ENCODE measurements around the gene CASKIN2.

Gene CASKIN2

GRCh38 chr17:75509528-75510258 lies 5.6 kb downstream of the CASKIN2 start:
- Histone ChIP-seq H3K4me3 (no peak overlapping the region), H3K36me3 (replicated peaks) (peaks cover 15% of the 10 kb centered on the region), H3K4me1 (peaks cover 10% of the 10 kb centered on the region; the same call in 1 of the 2 replicates), H3K27me3 (ENCODE audit: low read depth) (no peaks in the 10 kb centered on the region), H3K9me3 (no peaks in the 10 kb centered on the region)
- DNase-seq (ENCODE audit: low spot score in 2 of 2), result no peak
- in situ Hi-C loops (cut with MboI; ENCODE audit: low sequenced_read_pairs), result no loop called here

DNA sequence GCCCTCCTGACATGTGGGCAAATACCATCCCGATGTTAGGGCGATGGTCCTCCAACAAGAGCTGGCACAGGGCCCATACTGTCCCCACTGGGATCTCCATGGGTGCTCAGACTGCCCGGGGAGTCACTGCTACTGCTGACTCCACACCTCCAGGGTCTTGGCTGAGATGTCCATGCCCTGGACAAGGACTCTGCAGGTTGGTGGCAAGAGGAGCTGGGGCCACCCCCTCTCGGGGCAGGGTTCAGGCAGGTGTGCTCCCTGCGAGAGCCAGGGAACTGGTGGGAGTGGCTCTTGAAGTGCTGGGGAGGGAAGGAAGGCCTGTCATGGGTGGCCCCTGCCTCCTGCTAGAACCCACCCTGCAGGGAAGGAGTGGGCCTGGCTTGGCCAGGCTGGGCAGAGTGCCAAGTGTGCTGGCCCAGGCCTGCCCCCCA lies 6.4 kb downstream of the CASKIN2 start:
- Histone ChIP-seq H3K36me3 (replicated peaks) (peaks cover 15% of the 10 kb centered on the region), H3K9me3 (no peaks in the 10 kb centered on the region), H3K4me1 (0 out of 2 replicates have a peak, but pooled peaks cover 10% of the 10 kb centered on the region), H3K4me3 (no peak overlapping the region), H3K27me3 (ENCODE audit: low read depth) (no peaks in the 10 kb centered on the region)
- no peak for DNase-seq (ENCODE audit: low spot score in 2 of 2)
- in situ Hi-C loops (cut with MboI; ENCODE audit: low sequenced_read_pairs), result no loop called here

GRCh38 chr17:75507733-75508719 lies 7.3 kb downstream of the CASKIN2 start:
- peaks cover 13% of the 10 kb centered on the region for H3K36me3 ChIP-seq (replicated peaks)
- H3K4me1 ChIP-seq, result 0 out of 2 replicates have a peak, but pooled peaks cover under 1% of the 10 kb centered on the region
- in situ Hi-C loops (cut with MboI; ENCODE audit: low sequenced_read_pairs), result no loop called here
- no peak overlapping the region for H3K4me3 ChIP-seq
- no peak for DNase-seq (ENCODE audit: low spot score in 2 of 2)
- no peaks in the 10 kb centered on the region for H3K9me3 ChIP-seq
- no peaks in the 10 kb centered on the region for H3K27me3 ChIP-seq (ENCODE audit: low read depth)

GRCh38 chr17:75506888-75507287 lies 8.4 kb downstream of the CASKIN2 start:
- peaks cover 13% of the 10 kb centered on the region for H3K36me3 ChIP-seq (replicated peaks)
- H3K4me1 ChIP-seq, result no peaks in the 10 kb centered on the region
- DNase-seq (ENCODE audit: low spot score in 2 of 2), result no peak
- no peak overlapping the region for H3K4me3 ChIP-seq
- H3K9me3 ChIP-seq, result no peaks in the 10 kb centered on the region
- H3K27me3 ChIP-seq (ENCODE audit: low read depth), result no peaks in the 10 kb centered on the region
- in situ Hi-C loops (cut with MboI; ENCODE audit: low sequenced_read_pairs), result no loop called here

DNA sequence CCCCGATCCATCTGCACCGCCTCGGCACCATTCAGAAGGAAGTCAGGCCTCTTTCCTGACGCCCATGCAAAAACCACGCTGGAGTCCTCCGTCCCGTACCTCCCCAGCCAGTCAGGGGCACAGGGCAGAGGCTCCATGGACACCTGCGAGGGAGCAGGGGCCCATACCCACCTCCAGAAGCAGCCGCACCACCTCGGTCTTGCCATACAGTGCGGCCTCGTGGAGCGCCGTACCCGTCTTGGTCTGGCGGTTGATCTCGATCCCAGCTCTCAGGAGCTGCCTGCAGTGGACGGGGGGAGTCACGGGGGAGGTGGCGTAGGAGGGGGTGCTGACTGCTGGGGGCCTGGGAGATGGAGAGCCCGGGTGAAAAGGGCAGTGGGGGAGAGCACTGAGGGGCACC lies 9.2 kb downstream of the CASKIN2 start:
- no peaks in the 10 kb centered on the region for H3K9me3 ChIP-seq
- no peak for DNase-seq (ENCODE audit: low spot score in 2 of 2)
- H3K27me3 ChIP-seq (ENCODE audit: low read depth), result no peaks in the 10 kb centered on the region
- H3K4me3 ChIP-seq, result no peak overlapping the region
- peaks cover 15% of the 10 kb centered on the region for H3K36me3 ChIP-seq (replicated peaks)
- in situ Hi-C loops (cut with MboI; ENCODE audit: low sequenced_read_pairs), result no loop called here
- no peaks in the 10 kb centered on the region for H3K4me1 ChIP-seq

- in situ Hi-C loops (cut with MboI; ENCODE audit: low sequenced_read_pairs), result no loop called here
- DNase-seq (ENCODE audit: low spot score in 2 of 2), result no peak
- Histone ChIP-seq H3K36me3 (replicated peaks) (peaks cover 20% of the 10 kb centered on the region), H3K9me3 (no peaks in the 10 kb centered on the region), H3K4me3 (no peak overlapping the region), H3K27me3 (ENCODE audit: low read depth) (no peaks in the 10 kb centered on the region), H3K4me1 (no peaks in the 10 kb centered on the region)
Measured at GRCh38 chr17:75505640-75506039, 9.7 kb downstream of the CASKIN2 start.

GRCh38 chr17:75505152-75505409 lies 10.3 kb downstream of the CASKIN2 start:
- Histone ChIP-seq H3K9me3 (no peaks in the 10 kb centered on the region), H3K27me3 (ENCODE audit: low read depth) (no peaks in the 10 kb centered on the region), H3K4me1 (no peaks in the 10 kb centered on the region), H3K4me3 (no peak overlapping the region), H3K36me3 (replicated peaks) (peaks cover 26% of the 10 kb centered on the region)
- no peak for DNase-seq (ENCODE audit: low spot score in 2 of 2)
- in situ Hi-C loops (cut with MboI; ENCODE audit: low sequenced_read_pairs), result no loop called here

DNA sequence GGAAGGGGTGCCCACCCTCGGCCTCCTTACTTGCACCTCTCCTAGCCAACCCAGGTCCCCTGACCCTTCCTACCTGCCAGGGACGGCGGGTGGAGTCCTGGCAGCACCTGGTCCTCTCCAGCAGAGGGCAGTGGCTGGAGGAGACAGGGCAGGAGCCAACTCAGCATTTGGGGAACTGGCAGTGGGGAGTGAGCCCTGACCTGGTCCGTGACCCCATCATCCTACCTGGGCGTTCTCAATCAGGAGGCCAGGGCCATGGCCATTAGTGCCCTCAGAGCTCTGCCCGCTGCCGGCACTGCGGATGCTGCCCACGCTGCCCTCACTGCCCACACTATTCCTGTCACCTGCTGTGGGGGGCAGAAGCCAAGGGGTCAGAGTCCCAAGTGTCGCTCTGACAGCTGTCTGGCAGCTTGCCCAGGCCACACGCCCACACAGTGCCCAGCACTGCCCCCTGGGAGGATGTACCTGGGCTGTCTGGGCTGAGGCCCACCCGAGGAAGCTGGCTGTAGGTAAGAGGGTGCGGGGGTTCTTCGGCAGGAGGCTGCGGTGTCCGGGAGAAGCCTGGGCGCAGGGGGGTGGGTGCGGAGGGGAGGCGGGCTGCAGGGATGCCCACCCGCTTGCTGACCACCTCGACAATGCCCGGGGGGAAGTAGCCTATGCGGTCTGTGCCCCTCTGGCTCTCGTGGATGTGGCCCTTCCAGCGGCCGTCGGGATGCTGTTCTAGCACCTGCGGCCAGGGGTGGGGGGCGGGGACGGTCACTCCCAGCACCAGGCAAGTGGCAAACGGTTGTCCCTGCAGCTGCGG lies 10.8 kb downstream of the CASKIN2 start:
- in situ Hi-C loops (cut with MboI; ENCODE audit: low sequenced_read_pairs), result no loop called here

DNA sequence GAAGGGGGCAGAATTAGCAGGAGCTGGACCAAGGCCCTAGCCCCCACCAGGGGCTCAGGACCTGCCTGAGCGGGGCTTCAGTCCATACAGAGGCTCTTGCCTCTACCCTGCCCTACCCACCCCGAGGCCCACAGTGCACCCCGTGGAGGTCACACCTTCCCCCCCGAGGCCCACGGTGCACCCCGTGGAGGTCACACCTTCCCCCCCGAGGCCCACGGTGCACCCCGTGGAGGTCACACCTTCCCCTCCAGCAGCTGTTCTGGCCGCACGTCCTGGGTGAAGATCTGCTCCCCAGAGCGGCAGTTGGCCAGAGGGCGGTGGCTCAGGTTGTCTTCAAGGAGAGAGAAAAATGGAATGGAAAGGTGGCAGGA lies 11.4 kb downstream of the CASKIN2 start:
- Histone ChIP-seq H3K9me3 (no peaks in the 10 kb centered on the region), H3K36me3 (replicated peaks) (peaks cover 34% of the 10 kb centered on the region), H3K27me3 (ENCODE audit: low read depth) (no peaks in the 10 kb centered on the region), H3K4me1 (no peaks in the 10 kb centered on the region), H3K4me3 (no peak overlapping the region)
- in situ Hi-C loops (cut with MboI; ENCODE audit: low sequenced_read_pairs), result no loop called here
- no peak for DNase-seq (ENCODE audit: low spot score in 2 of 2)

More for the DNA sequence above, 10.8 kb downstream of the CASKIN2 start:
- H3K9me3 ChIP-seq, result no peaks in the 10 kb centered on the region
- peaks cover 31% of the 10 kb centered on the region for H3K36me3 ChIP-seq (replicated peaks)
- H3K27me3 ChIP-seq (ENCODE audit: low read depth), result no peaks in the 10 kb centered on the region
- DNase-seq (ENCODE audit: low spot score in 2 of 2), result peak in 1 of 2 experiments; percentile 59
- no peak overlapping the region for H3K4me3 ChIP-seq
- no peaks in the 10 kb centered on the region for H3K4me1 ChIP-seq

DNA sequence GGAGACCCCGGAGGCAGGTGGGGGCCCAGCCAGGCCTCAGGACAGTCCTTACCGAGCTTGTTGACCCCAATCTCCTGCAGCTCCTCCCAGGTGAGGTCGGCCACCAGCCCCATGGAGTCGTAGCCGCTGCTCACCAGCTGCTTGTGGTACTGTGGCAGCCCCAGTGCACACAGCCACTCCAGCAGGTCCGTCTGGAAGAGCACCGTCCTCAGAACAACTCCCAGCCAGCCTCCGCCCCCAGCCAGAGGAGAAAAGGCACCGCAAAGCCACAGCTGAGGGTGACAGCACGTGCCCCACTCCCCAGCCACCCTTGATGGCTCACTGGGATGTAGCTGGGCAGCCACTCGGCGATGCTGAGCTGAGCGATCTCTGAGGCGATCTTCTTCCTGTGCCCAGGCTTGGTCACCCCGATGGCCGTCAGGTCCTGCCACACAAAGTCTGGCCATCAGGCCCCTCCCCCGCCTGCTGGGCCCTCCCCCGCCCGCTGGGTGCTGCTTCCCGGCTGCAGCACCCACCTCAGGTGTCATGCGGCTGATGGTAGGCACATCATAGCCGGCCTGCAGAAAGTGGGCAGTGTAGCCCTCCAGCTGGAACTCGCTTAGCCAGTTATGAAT lies 11.9 kb downstream of the CASKIN2 start:
- Histone ChIP-seq H3K4me3 (no peak overlapping the region), H3K9me3 (no peaks in the 10 kb centered on the region), H3K36me3 (replicated peaks) (peaks cover 38% of the 10 kb centered on the region), H3K27me3 (ENCODE audit: low read depth) (no peaks in the 10 kb centered on the region), H3K4me1 (no peaks in the 10 kb centered on the region)
- in situ Hi-C loops (cut with MboI; ENCODE audit: low sequenced_read_pairs), result no loop called here
- DNase-seq (ENCODE audit: low spot score in 2 of 2), result no peak

GRCh38 chr17:75502721-75503329 lies 12.5 kb downstream of the CASKIN2 start:
- Histone ChIP-seq H3K36me3 (replicated peaks) (peaks cover 44% of the 10 kb centered on the region), H3K4me3 (no peak overlapping the region), H3K27me3 (ENCODE audit: low read depth) (no peaks in the 10 kb centered on the region), H3K9me3 (no peaks in the 10 kb centered on the region), H3K4me1 (no peaks in the 10 kb centered on the region)
- no peak for DNase-seq (ENCODE audit: low spot score in 2 of 2)
- in situ Hi-C loops (cut with MboI; ENCODE audit: low sequenced_read_pairs), result no loop called here

DNA sequence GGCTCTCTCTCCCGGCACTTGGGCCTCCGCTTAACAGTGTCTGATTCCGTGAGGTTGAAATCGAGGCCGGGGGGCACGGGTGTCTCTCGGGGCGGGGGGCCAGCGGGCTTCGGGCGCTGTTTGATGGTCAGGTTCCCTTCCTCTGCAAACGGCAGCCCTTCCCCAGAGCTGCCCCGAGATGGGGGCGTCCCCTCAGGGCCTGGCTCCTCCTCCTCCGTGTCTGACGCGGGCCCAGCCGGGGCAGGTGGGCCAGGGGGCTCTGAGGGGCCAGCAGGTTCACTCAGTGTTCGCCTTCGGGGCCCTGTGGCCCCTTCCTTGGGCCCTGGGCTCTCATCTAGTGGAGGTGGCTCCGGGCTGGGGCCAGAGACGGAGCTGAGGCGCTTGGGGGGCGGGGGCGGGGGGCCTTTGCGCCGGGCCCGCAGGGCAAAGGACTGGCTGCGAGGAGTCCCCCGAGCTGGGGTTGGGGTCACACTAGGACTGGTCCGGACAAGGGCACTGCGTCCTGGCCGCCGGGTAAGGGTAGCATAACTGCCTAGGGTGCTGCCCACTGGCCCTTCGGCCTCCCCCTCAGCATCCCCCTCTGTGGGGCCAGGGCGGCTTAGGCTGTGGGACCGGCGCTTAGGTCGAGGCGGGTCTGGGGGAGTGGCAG lies 13.1 kb downstream of the CASKIN2 start:
- DNase-seq (ENCODE audit: low spot score in 2 of 2), result no peak
- Histone ChIP-seq H3K4me3 (no peak overlapping the region), H3K36me3 (replicated peaks) (peaks cover 47% of the 10 kb centered on the region), H3K27me3 (ENCODE audit: low read depth) (no peaks in the 10 kb centered on the region), H3K4me1 (no peaks in the 10 kb centered on the region), H3K9me3 (no peaks in the 10 kb centered on the region)
- in situ Hi-C loops (cut with MboI; ENCODE audit: low sequenced_read_pairs), result no loop called here

Measured in HAP-1 (cell line).